PC-3 (cell line): ENCODE measurements around the gene HCFC1R1. TPM values are rescaled to one million over a fixed set of nuclear protein-coding genes. Genes with fewer than 3 reads are reported as not detected.

ENCODE experiments used
- ATAC-seq: fragments of 200-7000 bp; cut with Tn5 transposase; 2 replicates; pipeline ENCODE4 v1.9.1; 2020; ENCODE audit warnings: mild to moderate bottlenecking, moderate library complexity
- BruUV-seq: library from RNA; stranded (reverse); fragments of 400-500 nt; replicated peaks from 2 replicates; lab custom pipeline; 2021; lab: Mats Ljungman, UMichigan
- CTCF ChIA-PET: fragments of 300-600 bp; sonication (Branson Sonifier 250); formaldehyde crosslinking; loops from one replicate; lab custom pipeline; 2022; ENCODE audit warnings: antibody characterized with exemption; lab: Charles Lee
- POLR2A ChIA-PET: fragments of 300-600 bp; sonication (Branson Sonifier 250); formaldehyde crosslinking; loops from one replicate; lab custom pipeline; 2022; ENCODE audit warnings: antibody characterized with exemption; ENCODE audit not compliant: unreplicated experiment; lab: Charles Lee
- DNase-seq: peaks from one replicate; pipeline ENCODE4 v3.0.0-alpha.2; 2015
- H2AFZ ChIP-seq: fragments of 300-600 bp; sonication (generic); 2 replicates; pipeline ENCODE4 v1.6.0; 2016; ENCODE audit warnings: antibody characterized with exemption, low read length
- H3F3A ChIP-seq: fragments of 300-600 bp; sonication (generic); one replicate; pipeline ENCODE4 v1.6.0; 2017; ENCODE audit warnings: antibody characterized with exemption, low read length, control low read depth, mild to moderate bottlenecking; ENCODE audit not compliant: unreplicated experiment
- H3K27ac ChIP-seq: fragments of 300-600 bp; sonication (generic); 2 replicates; pipeline ENCODE4 v1.5.1; 2016; ENCODE audit warnings: mild to moderate bottlenecking, low read length
- H3K27me3 ChIP-seq: fragments of 300-600 bp; sonication (generic); 2 replicates; pipeline ENCODE4 v1.6.1; 2016; ENCODE audit warnings: low read length, mixed read lengths
- H3K36me3 ChIP-seq: fragments of 300-600 bp; sonication (generic); 2 replicates; pipeline ENCODE4 v1.6.1; 2016; ENCODE audit warnings: low read depth, mixed run types, low read length, mixed read lengths
- H3K4me1 ChIP-seq: fragments of 300-600 bp; sonication (generic); 2 replicates; pipeline ENCODE4 v1.5.1; 2016; ENCODE audit warnings: low read length; ENCODE audit not compliant: insufficient read depth
- H3K4me2 ChIP-seq: fragments of 300-600 bp; sonication (generic); 2 replicates; pipeline ENCODE4 v1.6.0; 2016; ENCODE audit warnings: low read length
- H3K4me3 ChIP-seq: fragments of 300-600 bp; sonication (generic); 2 replicates; pipeline ENCODE4 v1.5.1; 2016; ENCODE audit warnings: mild to moderate bottlenecking, low read length, mixed read lengths
- H3K79me2 ChIP-seq: fragments of 300-600 bp; sonication (generic); 2 replicates; pipeline ENCODE4 v1.6.1; 2017; ENCODE audit warnings: low read length, mixed read lengths
- H3K9ac ChIP-seq: fragments of 300-600 bp; sonication (generic); 2 replicates; pipeline ENCODE4 v1.6.0; 2016; ENCODE audit warnings: mild to moderate bottlenecking, low read length
- H3K9me2 ChIP-seq: fragments of 300-600 bp; sonication (generic); replicated peaks from 2 replicates; pipeline ENCODE4 v1.6.1; 2016; ENCODE audit warnings: mixed run types, low read length, mixed read lengths
- H3K9me3 ChIP-seq: fragments of 300-600 bp; sonication (generic); 2 replicates; pipeline ENCODE4 v1.6.1; 2016; ENCODE audit warnings: low read length, mixed read lengths
- H4K20me1 ChIP-seq: fragments of 300-600 bp; sonication (generic); 2 replicates; pipeline ENCODE4 v1.6.1; 2016; ENCODE audit warnings: low read length, mixed read lengths
- EZH2 ChIP-seq: fragments of 300-600 bp; sonication (generic); IDR thresholded peaks from one replicate; pipeline ENCODE4 v1.6.1; 2017; ENCODE audit warnings: antibody characterized with exemption, mild to moderate bottlenecking, low read length; ENCODE audit not compliant: unreplicated experiment
- EZH2phosphoT487 ChIP-seq: fragments of 300-600 bp; sonication (generic); IDR thresholded peaks from 2 replicates; pipeline ENCODE4 v1.6.1; 2018; ENCODE audit warnings: mild to moderate bottlenecking, antibody characterized with exemption, low read length, borderline replicate concordance
- intact Hi-C: fragments of 100-400 bp; cut with micrococcal nuclease; formaldehyde crosslinking; loops from 2 replicates; pipeline ENCODE4 v1.9.0; 2023
- total RNA-seq: library from RNA; depleted of rRNA; stranded (reverse); fragments of >200 nt; gene quantifications from 2 replicates; pipeline ENCODE4 v1.2.3, GENCODE V29; 2014
- TF ChIP-seq, protein P1 (sequence below): fragments of 300-600 bp; sonication (generic); conservative IDR thresholded peaks from 2 replicates; pipeline ENCODE4 v1.5.1; 2017; ENCODE audit warnings: antibody characterized with exemption, low read depth, mild to moderate bottlenecking, low read length

Gene HCFC1R1
- total RNA-seq, 1 experiment from 2014 or later: 56.4 TPM

DNA sequence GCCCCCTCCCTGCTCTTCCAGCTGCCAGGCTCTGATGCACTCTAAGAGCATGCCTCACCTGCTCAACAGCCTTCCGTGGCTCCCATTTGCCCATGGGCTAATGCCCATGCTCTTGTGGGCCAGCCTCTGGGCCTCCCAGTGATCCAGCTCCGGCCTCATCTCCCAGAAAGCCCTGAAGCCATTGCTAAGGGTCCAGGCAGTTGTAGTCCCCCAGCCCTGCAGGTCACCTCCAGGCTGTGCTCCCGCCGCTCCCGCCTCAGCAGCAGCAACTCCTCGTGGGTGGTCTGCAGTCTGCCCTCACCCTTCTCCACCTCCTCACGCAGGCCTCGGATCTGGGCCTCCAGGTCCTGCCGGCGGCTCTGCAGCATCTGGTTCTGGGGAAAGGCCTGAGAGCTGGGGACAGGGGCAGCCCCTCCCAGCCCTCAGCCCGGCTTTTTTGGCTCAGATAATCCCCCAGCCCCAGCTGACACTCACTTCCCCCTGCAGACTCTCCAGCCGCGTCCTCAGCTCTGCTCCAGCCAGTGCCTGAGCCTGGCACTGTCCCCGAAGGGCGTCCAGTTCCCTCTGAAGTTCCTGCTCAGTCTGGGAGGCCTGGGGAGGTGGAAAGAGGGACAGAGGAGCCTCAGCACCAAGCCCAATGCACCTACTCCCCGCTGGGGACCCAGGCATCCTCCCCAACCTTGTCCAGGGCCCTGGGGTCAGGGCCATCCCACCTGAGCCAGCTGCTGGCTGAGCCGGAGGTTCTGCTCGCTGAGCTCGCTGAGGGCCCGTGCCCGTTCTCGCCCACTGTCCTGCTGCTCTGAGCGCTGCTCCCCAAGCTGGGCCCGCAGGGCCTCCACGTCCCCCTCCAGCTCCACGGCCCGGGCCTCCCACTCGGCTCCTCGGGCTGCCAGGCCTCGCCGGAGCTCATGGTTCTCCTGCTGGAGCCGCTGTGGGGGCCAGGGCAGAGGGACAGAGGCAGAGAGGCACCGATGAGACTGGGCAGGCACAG is 6.8 kb upstream of the HCFC1R1 start:
- POLR2A ChIA-PET: no interaction called here
- CTCF ChIA-PET: interaction anchor here (0.5 to 1.8 kb wide), 3 partner anchors 10 to 31 kb away, joined by 5 to 10 read pairs (median 6); partner anchors contain the start of gene TNFRSF12A
- H2AFZ ChIP-seq: no peak overlapping the region

DNA sequence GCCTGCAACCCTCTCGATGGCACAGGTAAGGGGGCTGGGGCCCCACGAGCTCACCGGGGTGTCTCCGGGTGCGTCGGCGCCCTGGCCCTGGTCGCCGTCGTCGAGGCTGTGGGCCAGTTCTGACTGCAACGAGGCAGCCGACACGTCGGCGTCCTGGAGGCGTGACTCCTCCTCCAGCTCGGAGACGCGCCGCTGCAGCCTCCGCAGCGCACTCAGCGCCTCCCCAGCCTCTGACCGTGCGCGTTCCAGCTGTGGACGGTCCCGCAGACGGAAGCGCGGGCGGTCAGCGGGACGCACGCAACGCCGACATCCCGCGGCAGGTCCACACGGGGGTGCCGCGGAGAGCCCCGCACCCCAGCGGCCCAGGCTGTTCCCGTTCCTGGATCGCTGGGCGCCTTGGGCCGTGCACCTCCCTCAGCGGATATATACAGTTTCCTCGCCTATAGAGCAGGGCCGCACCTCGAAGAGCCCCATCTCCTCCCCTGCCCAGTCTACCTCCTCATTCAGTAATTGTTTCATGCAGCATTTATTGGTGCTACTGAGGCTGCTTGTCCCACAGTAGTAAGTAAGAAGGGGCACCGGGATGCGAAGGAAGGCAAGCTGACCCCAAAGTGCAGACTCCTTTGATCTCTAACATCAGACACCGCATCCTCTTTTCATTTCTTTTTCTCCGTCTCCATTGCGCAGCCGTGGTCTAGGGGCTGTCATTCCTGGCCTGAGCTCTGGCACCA is 5.9 kb upstream of the HCFC1R1 start:
- ChIA-PET POLR2A (no interaction called here), CTCF (no interaction called here)
- H2AFZ ChIP-seq: no peak overlapping the region

More for the DNA sequence above, 6.8 kb upstream of the HCFC1R1 start:
- H3K36me3 ChIP-seq: no peaks in the 10 kb centered on the region
- H3K9me3 ChIP-seq: no peaks in the 10 kb centered on the region
- no peaks in the 10 kb centered on the region for H4K20me1 ChIP-seq
- H3K4me3 ChIP-seq: no peak overlapping the region
- TF ChIP-seq EZH2phosphoT487: no peak
- intact Hi-C loops: no loop called here
- DNase-seq (no peak), ATAC-seq (no peak)
- H3K79me2 ChIP-seq: no peaks in the 10 kb centered on the region
- H3K4me1 ChIP-seq: peaks cover 21% of the 10 kb centered on the region
- no peaks in the 10 kb centered on the region for H3F3A ChIP-seq
- peak overlapping the region; percentile 37 for H3K27ac ChIP-seq
- no TSS peak for BruUV-seq
- H3K9me2 ChIP-seq: no peaks in the 10 kb centered on the region
- H3K4me2 ChIP-seq: peak overlapping the region; percentile 71
- no peak overlapping the region for H3K9ac ChIP-seq
- no peaks in the 10 kb centered on the region for H3K27me3 ChIP-seq

More for the DNA sequence above, 5.9 kb upstream of the HCFC1R1 start:
- H3K36me3 ChIP-seq: no peaks in the 10 kb centered on the region
- DNase-seq: no peak
- peaks cover 21% of the 10 kb centered on the region for H3K4me1 ChIP-seq
- H3K9me3 ChIP-seq: no peaks in the 10 kb centered on the region
- intact Hi-C loops: loop anchor here (2.0 kb wide), 1 partner anchor 25 kb away; no protein-coding TSS in a partner anchor
- H3K4me3 ChIP-seq: no peak overlapping the region
- no peaks in the 10 kb centered on the region for H3K79me2 ChIP-seq
- no peak overlapping the region for H3K4me2 ChIP-seq
- H3K9ac ChIP-seq: no peak overlapping the region
- H3K27me3 ChIP-seq: no peaks in the 10 kb centered on the region
- BruUV-seq: no TSS peak
- no peak for ATAC-seq
- H4K20me1 ChIP-seq: no peaks in the 10 kb centered on the region
- H3K27ac ChIP-seq: no peak overlapping the region
- H3F3A ChIP-seq: no peaks in the 10 kb centered on the region
- H3K9me2 ChIP-seq: no peaks in the 10 kb centered on the region
- TF ChIP-seq EZH2 (no peak), EZH2phosphoT487 (no peak)
- TF ChIP-seq, protein P1, sequence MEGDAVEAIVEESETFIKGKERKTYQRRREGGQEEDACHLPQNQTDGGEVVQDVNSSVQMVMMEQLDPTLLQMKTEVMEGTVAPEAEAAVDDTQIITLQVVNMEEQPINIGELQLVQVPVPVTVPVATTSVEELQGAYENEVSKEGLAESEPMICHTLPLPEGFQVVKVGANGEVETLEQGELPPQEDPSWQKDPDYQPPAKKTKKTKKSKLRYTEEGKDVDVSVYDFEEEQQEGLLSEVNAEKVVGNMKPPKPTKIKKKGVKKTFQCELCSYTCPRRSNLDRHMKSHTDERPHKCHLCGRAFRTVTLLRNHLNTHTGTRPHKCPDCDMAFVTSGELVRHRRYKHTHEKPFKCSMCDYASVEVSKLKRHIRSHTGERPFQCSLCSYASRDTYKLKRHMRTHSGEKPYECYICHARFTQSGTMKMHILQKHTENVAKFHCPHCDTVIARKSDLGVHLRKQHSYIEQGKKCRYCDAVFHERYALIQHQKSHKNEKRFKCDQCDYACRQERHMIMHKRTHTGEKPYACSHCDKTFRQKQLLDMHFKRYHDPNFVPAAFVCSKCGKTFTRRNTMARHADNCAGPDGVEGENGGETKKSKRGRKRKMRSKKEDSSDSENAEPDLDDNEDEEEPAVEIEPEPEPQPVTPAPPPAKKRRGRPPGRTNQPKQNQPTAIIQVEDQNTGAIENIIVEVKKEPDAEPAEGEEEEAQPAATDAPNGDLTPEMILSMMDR: no peak
